LNCaP clone FGC (cell line): ENCODE results near the gene DYSF.

Source experiments
- DNase-seq: peaks from one replicate; pipeline ENCODE4 v3.0.0-alpha.2; 2011; ENCODE audit warnings: low read depth
- H3K4me3 ChIP-seq: 2 replicates; pipeline ENCODE4 v1.5.1; 2011; ENCODE audit warnings: mild to moderate bottlenecking, low read depth, low read length, control low read depth
- TF ChIP-seq, protein P1 (sequence below): IDR thresholded peaks from 2 replicates; pipeline ENCODE4 v1.5.1; 2012; ENCODE audit warnings: mild to moderate bottlenecking; ENCODE audit not compliant: control insufficient read depth, insufficient read depth; ENCODE audit errors: extremely low read depth

Gene DYSF

DNA sequence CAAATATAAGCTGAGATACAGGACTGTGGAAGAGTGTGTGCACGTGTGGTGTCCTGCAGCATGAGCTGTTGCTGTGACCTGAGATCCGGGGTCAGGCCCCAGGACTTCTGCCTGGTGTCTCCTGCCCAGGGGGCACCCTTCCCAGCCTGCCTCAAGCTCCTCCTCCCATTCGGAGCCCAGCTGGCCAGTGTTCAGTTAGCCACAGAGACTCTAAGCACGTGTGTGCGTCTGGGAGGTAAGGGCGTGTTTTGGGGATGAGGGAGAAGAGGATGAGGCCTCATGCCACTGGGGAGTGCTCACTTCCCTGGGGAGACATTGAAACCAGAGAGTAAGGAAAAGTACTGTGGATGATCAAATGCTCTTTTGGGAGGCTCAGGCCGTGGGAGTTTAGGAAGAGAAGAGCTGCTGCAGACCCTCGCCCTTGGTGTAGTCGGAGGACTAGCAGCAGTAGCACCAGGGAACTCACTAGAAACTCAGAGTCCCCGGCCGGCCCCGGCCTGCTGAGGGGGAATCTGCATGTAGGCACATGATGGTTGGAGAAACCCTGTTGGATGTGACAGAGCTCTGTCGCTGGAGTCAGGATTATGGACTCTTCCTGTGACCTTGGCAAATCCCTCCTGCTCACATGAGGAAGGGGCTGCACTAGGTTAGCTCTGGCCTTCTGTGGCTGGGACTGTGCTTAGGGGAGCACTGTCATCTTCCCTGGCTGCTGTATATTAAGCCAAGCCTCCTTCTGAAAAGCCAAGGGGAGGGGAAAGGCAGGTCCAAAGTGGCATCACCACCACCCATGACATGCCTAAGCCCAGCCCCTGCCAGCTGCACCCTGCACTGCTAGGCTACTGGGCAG is 231.1 kb downstream of the DYSF start:
- no peak for DNase-seq
- TF ChIP-seq, protein P1, sequence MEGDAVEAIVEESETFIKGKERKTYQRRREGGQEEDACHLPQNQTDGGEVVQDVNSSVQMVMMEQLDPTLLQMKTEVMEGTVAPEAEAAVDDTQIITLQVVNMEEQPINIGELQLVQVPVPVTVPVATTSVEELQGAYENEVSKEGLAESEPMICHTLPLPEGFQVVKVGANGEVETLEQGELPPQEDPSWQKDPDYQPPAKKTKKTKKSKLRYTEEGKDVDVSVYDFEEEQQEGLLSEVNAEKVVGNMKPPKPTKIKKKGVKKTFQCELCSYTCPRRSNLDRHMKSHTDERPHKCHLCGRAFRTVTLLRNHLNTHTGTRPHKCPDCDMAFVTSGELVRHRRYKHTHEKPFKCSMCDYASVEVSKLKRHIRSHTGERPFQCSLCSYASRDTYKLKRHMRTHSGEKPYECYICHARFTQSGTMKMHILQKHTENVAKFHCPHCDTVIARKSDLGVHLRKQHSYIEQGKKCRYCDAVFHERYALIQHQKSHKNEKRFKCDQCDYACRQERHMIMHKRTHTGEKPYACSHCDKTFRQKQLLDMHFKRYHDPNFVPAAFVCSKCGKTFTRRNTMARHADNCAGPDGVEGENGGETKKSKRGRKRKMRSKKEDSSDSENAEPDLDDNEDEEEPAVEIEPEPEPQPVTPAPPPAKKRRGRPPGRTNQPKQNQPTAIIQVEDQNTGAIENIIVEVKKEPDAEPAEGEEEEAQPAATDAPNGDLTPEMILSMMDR = no peak
- H3K4me3 ChIP-seq = no peak overlapping the region

DNA sequence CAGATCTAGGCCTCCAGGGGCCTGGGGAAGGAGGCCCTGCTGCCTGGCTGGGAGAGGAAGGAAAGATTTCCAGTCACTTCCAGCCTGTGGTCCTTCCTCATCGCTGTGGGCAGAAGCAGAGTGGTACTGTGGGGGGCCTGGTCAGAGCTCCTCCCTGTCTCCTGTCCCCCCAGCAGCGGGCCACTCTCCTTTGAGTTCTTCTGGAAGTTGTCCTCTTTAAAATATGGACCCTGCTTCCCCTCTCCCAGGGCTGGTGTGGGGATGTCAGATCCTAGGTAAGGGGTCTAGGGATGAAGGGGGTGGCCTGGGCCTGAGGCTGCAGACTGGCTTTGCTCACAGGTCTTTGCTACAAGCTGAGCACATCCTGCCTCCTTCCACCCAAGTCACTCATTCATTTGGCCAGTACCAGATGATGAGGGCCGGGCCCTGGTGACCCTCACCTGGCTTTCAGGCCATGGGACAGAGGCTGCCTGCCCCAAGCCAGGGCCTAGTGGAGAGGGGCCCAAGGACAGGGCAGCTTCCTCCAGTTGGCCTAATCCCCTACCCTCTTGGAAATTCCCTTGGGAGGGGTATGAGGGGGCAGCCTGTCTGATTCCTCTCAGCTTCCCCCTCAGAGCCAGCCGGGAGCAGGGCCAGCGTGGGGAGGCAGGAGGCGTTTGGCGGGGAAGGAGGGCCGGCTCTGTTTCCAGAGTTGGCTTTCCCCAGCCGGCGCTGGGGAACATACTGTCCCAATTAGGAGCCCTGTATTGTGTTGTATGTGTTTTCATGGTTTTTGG is 231.9 kb downstream of the DYSF start:
- TF ChIP-seq, protein P1 = no peak
- no peak for DNase-seq
- H3K4me3 ChIP-seq = no peak overlapping the region

DNA sequence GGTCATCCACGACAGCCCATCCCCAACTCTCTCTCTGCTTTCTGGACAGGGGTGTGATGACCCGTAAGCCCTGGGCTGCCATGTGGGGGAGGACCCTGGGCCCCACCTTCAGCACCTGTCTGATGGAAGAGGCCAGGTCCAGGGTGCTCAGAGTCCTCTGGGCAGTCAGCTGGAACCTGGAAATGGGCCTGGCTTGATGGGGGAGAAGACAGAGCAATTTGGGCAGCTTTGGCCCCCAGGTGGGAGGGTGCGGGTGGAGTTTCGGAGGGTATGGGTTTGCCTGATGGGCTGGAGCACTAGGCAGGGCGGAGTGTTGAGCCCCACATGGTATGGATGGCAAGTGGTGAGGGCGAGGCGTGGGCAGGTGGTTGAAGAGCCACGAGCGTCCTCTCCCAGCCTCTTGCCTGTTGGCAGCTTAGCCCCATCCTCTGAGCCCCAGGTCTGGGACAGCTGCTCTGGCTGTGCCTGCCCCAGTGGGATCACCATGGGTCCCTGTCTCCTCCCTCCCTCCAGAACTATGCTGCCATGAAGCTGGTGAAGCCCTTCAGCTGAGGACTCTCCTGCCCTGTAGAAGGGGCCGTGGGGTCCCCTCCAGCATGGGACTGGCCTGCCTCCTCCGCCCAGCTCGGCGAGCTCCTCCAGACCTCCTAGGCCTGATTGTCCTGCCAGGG is 232.7 kb downstream of the DYSF start:
- no peak for DNase-seq
- TF ChIP-seq, protein P1 = no peak
- no peak overlapping the region for H3K4me3 ChIP-seq

DNA sequence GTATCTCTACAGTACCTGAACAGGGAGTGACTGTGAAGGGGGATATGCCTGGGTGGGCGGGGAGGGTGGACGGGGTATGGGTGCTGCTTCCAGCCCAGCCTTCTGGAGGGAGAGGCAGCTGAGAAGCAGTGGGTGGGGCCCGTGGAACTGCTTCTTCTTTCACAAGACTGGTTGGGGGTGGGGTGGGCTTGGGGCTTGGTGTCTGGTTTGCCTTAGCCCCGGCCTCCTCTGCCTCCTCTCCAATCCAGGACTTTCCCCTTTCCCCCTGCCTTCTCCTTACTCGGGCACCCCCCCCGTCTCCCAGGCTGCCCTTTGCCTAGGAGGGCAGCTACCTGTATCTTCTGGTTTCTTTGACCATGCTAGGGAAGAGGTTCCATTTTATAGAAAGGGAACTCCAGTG is 233.4 kb downstream of the DYSF start:
- no peak overlapping the region for H3K4me3 ChIP-seq
- TF ChIP-seq, protein P1 = no peak
- no peak for DNase-seq

DNA sequence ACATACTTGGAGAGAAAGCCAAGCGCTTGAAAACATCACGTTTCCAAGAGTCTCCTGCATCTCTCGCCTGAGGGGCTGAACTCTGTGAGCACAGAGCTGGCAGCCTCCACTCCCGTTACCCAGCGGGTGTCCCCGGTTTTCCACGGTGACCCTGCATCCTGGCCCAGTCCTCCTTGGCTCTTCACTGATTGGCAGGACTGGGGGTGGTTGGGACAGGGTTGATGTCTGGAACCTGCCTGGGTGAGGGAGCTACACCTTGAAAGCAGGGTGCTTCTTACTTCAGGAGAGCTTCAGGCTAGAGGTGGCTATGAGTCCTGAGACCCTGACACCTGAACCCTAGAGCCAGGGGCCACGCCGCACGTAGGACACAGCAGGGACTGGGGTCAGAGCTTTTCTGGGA is 234.1 kb downstream of the DYSF start:
- no peak overlapping the region for H3K4me3 ChIP-seq
- TF ChIP-seq, protein P1 = no peak
- no peak for DNase-seq

DNA sequence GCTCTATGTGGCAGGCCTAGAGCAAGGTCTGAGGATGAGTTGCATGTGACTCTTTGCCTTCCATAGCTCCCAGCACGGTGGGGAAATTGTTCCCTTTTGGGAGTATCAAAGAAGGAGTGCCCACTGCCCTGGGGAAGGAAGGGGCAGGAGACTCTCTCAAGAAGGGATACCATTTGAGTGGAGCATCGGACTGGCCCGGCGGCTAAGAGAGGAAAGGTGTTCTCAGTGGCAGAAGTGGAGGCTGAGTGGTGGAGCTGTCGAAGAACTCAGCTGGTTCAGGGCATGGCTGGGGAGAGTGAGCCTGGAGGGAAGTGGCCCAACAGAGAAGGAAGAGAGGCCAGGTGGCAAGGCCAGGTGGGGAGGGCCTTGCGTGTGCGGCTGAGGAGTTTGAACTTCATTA is 235.2 kb downstream of the DYSF start:
- TF ChIP-seq, protein P1 = no peak
- no peak overlapping the region for H3K4me3 ChIP-seq
- DNase-seq = no peak
